K562 (cell line): ENCODE data around the gene MAP1LC3B. TPM values are rescaled to one million over a fixed set of nuclear protein-coding genes. Genes with fewer than 3 reads are reported as not detected.
A peak's percentile ranks its signal among the peaks of the same experiment; 100 is the strongest.

Experiments used
- ATAC-seq: fragments of 200-7000 bp; cut with Tn5 transposase; 3 replicates; pipeline ENCODE4 v1.9.1; 2020; ENCODE audit warnings: moderate library complexity
- BruUV-seq: library from RNA; stranded (reverse); fragments of 400-500 nt; replicated peaks from 2 replicates; lab custom pipeline; 2021; lab: Mats Ljungman, UMichigan
- CTCF ChIA-PET: fragments of 300-600 bp; formaldehyde crosslinking; extraction: SDS; loops from one replicate; lab custom pipeline; 2021; ENCODE audit warnings: low intra/inter-chr PET ratio; lab: Yijun Ruan, JAX
- POLR2A ChIA-PET: fragments of 300-600, 350-650 bp; sonication (Branson Sonifier 250); formaldehyde crosslinking; extraction: SDS; loops from one replicate; lab custom pipeline; 2021; ENCODE audit warnings: antibody characterized with exemption, inconsistent platforms; lab: Yijun Ruan, JAX
- DNase-seq, 4 experiments: peaks; one replicate each; pipeline versions ENCODE4 v3.0.0 to v3.0.0-alpha.2; 2011 to 2018; ENCODE audit warnings: low spot score in 3 of 4, mixed read lengths in 3 of 4; ENCODE audit errors: extremely low read depth in 1 of 4
- FAIRE-seq: peaks from 2 replicates; lab custom pipeline; 2011; peaks lifted over from hg19 to GRCh38; lab: Jason Lieb, UNC
- H2AFZ ChIP-seq: 2 replicates; pipeline ENCODE4 v1.6.0; 2011; ENCODE audit warnings: low read depth, low read length, control low read depth, inconsistent platforms
- H3K27ac ChIP-seq: fragments of 200-600 bp; 3 replicates; pipeline ENCODE4 v1.8.0; 2011; ENCODE audit warnings: low read depth, mild to moderate bottlenecking, control low read depth, inconsistent platforms, low read length, moderate library complexity, mixed read lengths; ENCODE audit errors: extremely low read depth
- H3K27me3 ChIP-seq, 2 experiments: fragments of 300-600 bp in 1 of 2; 2 replicates in 1 of 2; 3 replicates in 1 of 2; pipeline versions ENCODE4 v1.6.0 to v1.8.0; 2011; ENCODE audit warnings: inconsistent platforms in 2 of 2, low read length in 2 of 2, mild to moderate bottlenecking in 1 of 2, mixed read lengths in 1 of 2, moderate library complexity in 1 of 2; ENCODE audit not compliant: control insufficient read depth in 2 of 2, insufficient read depth in 2 of 2
- H3K36me3 ChIP-seq: fragments of 300-600 bp; 3 replicates; pipeline ENCODE4 v1.8.0; 2011; ENCODE audit warnings: mild to moderate bottlenecking, low read length, inconsistent platforms; ENCODE audit not compliant: control insufficient read depth, insufficient read depth
- H3K4me1 ChIP-seq, 2 experiments: fragments of 200-600 bp in 1 of 2; replicated peaks in 1 of 2; 2 replicates in 1 of 2; 3 replicates in 1 of 2; pipeline versions ENCODE4 v1.5.1 to v1.8.0; 2011; ENCODE audit warnings: inconsistent platforms in 2 of 2, low read length in 2 of 2, mild to moderate bottlenecking in 1 of 2, mixed read lengths in 1 of 2, moderate library complexity in 1 of 2; ENCODE audit not compliant: control insufficient read depth in 2 of 2, insufficient read depth in 2 of 2
- H3K4me2 ChIP-seq: 2 replicates; pipeline ENCODE4 v1.6.1; 2011; ENCODE audit warnings: low read length, control low read depth, inconsistent platforms, mixed read lengths; ENCODE audit not compliant: insufficient read depth
- H3K4me3 ChIP-seq: fragments of 200-600 bp; sonication (generic), shearing (Covaris generic); 2 replicates; pipeline ENCODE4 v1.5.1; 2016; ENCODE audit warnings: control low read depth, inconsistent platforms
- H3K79me2 ChIP-seq: fragments of 200-600 bp; 3 replicates; pipeline ENCODE4 v1.8.0; 2011; ENCODE audit warnings: low read length, inconsistent platforms; ENCODE audit not compliant: control insufficient read depth, insufficient read depth
- H3K9ac ChIP-seq, 2 experiments: 2 replicates each; pipeline versions ENCODE4 v1.6.0 to v1.6.1; 2011; ENCODE audit warnings: low read depth in 2 of 2, low read length in 2 of 2, control low read depth in 1 of 2, inconsistent platforms in 1 of 2, mild to moderate bottlenecking in 1 of 2, mixed read lengths in 1 of 2; ENCODE audit not compliant: insufficient read depth in 1 of 2
- H3K9me1 ChIP-seq: one replicate; pipeline ENCODE4 v1.6.0; 2011; ENCODE audit warnings: inconsistent platforms, mild to moderate bottlenecking, low read length, moderate library complexity; ENCODE audit not compliant: control insufficient read depth, insufficient read depth
- H3K9me3 ChIP-seq: replicated peaks from 2 replicates; pipeline ENCODE4 v1.5.1; 2011; ENCODE audit warnings: low read depth, low read length, inconsistent platforms; ENCODE audit not compliant: control insufficient read depth, insufficient read depth
- H4K20me1 ChIP-seq: replicated peaks from 2 replicates; pipeline ENCODE4 v1.6.1; 2011; ENCODE audit warnings: low read length, inconsistent platforms, mixed read lengths; ENCODE audit not compliant: control insufficient read depth, insufficient read depth
- ARID3B ChIP-seq: fragments of 250-450 bp; sonication (Bioruptor Pico); IDR thresholded peaks from 2 replicates; pipeline ENCODE4 v1.4.0; 2020; ENCODE audit warnings: borderline replicate concordance
- CTCF ChIP-seq, 3 experiments: IDR thresholded peaks in 2 of 3; conservative IDR thresholded peaks in 1 of 3; 2 replicates each; pipeline ENCODE4 v1.5.1; 2011 to 2012; ENCODE audit warnings: low read length in 3 of 3, mild to moderate bottlenecking in 3 of 3, control low read depth in 2 of 3, improper control_type of control experiment in 1 of 3, inconsistent platforms in 1 of 3, low read depth in 1 of 3, mixed read lengths in 1 of 3, moderate library complexity in 1 of 3; ENCODE audit not compliant: insufficient read depth in 2 of 3
- WGBS: fragments of 100-300 bp; shearing (Covaris generic); methylation state at CpG from one replicate; pipeline ENCODE4 v1.1.6; 2016; ENCODE audit warnings: low coverage, mixed read lengths; ENCODE audit not compliant: insufficient coverage; ENCODE audit errors: missing lambda C conversion rate; 5-methylcytosine and 5-hydroxymethylcytosine counted together
- in situ Hi-C: fragments of 300-500 bp; cut with MboI; formaldehyde crosslinking; loops from 4 replicates; pipeline ENCODE4 v1.15.0; 2018; ENCODE audit warnings: inconsistent platforms, mixed read lengths
- intact Hi-C: fragments of 100-400 bp; cut with micrococcal nuclease; formaldehyde crosslinking; loops from 2 replicates; pipeline ENCODE4 v1.14.2; 2022
- polyA plus RNA-seq, 8 experiments: library from polyadenylated mRNA; depleted of rRNA in 4 of 8; stranded (reverse) in 5 of 8; unstranded in 3 of 8; fragments of >200 nt; fragmentation: Nextera tagmentation in 2 of 8; fragmentation: Illumina TruSeq in 1 of 8; extraction: Ambion mirVana in 2 of 8; extraction: Trizol in 1 of 8; gene quantifications; 2 replicates each; pipeline versions ENCODE4 v1.2.1 to v1.2.3, GENCODE V29; 2011 to 2014; ENCODE audit warnings: inconsistent platforms in 1 of 8, missing spikeins in 1 of 8
- total RNA-seq, 7 experiments: library from RNA; depleted of rRNA in 6 of 7; stranded (reverse); fragments of >200 nt in 6 of 7; fragmentation: Illumina TruSeq in 2 of 7; extraction: Trizol in 2 of 7; gene quantifications; 2 replicates each; pipeline versions ENCODE4 v1.2.1 to v1.2.3, GENCODE V29; 2011 to 2021; ENCODE audit warnings: low replicate concordance in 1 of 7

The MAP1LC3B gene
- total and polyA plus RNA-seq, 9 of the 15 experiments (the other 6 are each of a cell fraction or from before 2014, with no cell fraction given): 16.0 to 81.5 (median 36.7) TPM

GRCh38 chr16:87421003-87421912 is 29.1 kb downstream of the MAP1LC3B start:
- no peak overlapping the region for H3K9ac ChIP-seq
- H4K20me1 ChIP-seq: 0 out of 2 replicates have a peak, but pooled peaks cover 4% of the 10 kb centered on the region
- no peaks in the 10 kb centered on the region; a peak in 1 of 5 replicates for H3K27me3 ChIP-seq
- DNase-seq (no peak), ATAC-seq (no peak), FAIRE-seq (no peak)
- no peak overlapping the region for H2AFZ ChIP-seq
- H3K27ac ChIP-seq: no peak overlapping the region
- no peak for TF ChIP-seq ARID3B
- 0 out of 6 replicates have a peak, but pooled peaks of 1 of the 3 experiments have one; percentile 4 for TF ChIP-seq CTCF (IDR thresholded peaks at IDR 0.05 in 2 of 3, conservative IDR thresholded peaks at IDR 0.05 in 1 of 3; ENCODE audit: insufficient read depth in 2 of 3, low read depth in 1 of 3, low read length in 3 of 3)
- BruUV-seq: no TSS peak
- no peaks in the 10 kb centered on the region for H3K79me2 ChIP-seq
- H3K4me3 ChIP-seq: no peak overlapping the region
- WGBS: 79% methylated on average over 21 of the region's 25 CpGs
- no peak overlapping the region for H3K4me2 ChIP-seq
- in situ Hi-C loops: no loop called here
- no peaks in the 10 kb centered on the region for H3K9me3 ChIP-seq
- peaks cover 4% of the 10 kb centered on the region for H3K9me1 ChIP-seq
- ChIA-PET CTCF (no interaction called here), POLR2A (interaction anchor here (0.6 to 1.1 kb wide), 4 partner anchors 14 to 738 kb away, joined by 3 to 7 read pairs (median 4); no protein-coding TSS in a partner anchor)
- peaks cover 0 to 10% of the 10 kb centered on the region in 2 experiments; a peak in 3 of 5 replicates for H3K4me1 ChIP-seq
- H3K36me3 ChIP-seq: peaks cover 47% of the 10 kb centered on the region; the same call in 2 of the 3 replicates
- intact Hi-C loops: no loop called here
